Stimulated activated CD8-positive, alpha-beta memory T cell treated with anti-CD3 and anti-CD28 coated beads, Interleukin-15, amount 100 ng/mL, for 24 hours (primary cell): Measurements from ENCODE around the gene PADI4.
"Not testable (repeated sequence)": the region's sequence is repeated elsewhere in the genome, so short reads cannot be mapped to it uniquely, and the experiment has no call there.

Experiments
- DNase-seq: peaks from one replicate; pipeline ENCODE4 v3.0.0-alpha.2; 2020; ENCODE audit warnings: low read depth

The PADI4 gene

DNA sequence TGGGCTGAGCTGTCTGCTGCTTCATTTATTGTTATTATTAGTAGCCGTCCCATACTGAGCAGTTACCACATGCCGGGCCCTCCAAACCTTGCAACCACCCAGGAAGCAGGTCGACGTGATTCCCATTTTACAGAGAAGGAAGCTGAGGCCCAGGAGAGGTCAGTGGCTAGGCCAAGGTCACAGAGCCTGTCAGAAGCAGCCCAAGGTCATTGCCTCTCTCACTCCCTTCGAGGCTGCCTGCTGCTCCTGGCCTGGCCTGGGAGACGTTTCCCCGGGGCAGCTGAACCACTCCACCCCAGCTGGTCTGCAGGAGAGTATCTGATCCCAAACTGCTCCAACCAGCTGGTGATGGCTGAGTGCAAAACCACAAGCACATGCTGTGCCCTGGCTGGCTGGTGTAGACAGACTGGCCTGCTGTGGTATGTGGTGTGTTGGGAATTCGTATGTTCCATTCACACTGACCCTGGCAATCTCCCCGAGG is 6.5 kb downstream of the PADI4 start:
- DNase-seq = no peak

DNA sequence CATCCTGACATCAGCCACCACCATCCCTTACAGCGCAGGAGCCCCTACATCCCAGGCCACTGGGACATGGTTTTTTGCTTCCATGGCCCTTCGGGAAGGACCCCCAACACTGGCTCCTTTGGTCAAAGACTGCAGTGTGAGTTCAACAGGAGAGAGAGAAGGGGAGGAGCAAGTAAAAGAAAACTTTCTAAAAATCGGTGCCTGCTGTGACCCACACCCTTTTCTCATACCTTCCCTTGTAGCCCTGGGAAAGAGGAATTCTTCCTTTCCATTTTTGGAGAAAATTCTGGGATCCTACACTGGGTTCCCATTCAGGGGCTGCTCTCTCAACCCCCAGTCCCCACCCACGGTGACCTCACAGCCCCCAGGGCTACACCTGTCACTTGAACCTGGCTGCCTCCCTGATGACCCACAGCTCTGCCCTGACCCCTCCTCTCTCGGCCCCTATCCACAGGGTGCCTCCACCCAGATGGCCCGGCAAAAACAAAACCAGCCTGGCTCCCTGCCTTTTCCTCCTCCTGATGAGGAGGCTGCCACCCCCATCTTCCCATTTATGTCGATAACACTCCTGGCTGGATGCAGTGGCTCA is 7.6 kb downstream of the PADI4 start:
- DNase-seq = no peak

DNA sequence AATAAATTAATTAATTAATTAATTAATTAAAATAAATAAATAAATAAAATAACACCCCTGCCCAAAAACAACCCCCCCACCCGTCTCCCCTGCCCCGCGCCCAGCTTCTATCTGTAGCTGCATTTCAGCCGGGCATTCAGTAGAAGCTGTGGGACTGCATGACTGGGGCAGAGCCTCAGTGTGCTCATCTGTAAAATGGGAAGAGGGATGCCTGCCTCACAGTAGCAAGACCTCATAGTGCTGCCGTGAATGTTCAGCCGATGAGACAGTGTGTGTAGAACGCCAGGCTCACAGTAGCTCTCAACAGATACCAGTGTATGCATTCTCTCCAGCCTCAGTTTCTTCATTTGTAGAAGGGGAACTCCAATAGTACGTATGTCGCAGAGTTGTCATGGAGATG is 8.7 kb downstream of the PADI4 start:
- DNase-seq = no peak

DNA sequence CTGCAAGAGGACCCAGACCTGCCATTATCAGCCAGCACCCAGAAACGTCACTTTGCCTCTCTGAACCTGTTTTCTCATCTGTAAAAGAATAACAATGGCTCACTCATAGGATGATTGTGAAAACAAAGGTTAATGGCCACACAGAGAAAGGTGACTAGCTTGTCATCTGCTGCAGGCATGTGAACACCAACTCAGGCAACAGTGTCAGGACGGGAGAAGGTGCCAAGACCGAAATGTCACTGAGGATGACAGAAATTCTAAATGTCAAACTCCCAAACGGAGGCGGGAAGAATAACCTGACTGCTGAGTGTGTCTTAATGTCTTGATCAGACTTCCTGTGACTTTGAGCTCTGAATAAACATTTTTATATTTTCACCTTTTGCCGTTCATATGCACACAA is 10.3 kb downstream of the PADI4 start:
- no peak for DNase-seq

DNA sequence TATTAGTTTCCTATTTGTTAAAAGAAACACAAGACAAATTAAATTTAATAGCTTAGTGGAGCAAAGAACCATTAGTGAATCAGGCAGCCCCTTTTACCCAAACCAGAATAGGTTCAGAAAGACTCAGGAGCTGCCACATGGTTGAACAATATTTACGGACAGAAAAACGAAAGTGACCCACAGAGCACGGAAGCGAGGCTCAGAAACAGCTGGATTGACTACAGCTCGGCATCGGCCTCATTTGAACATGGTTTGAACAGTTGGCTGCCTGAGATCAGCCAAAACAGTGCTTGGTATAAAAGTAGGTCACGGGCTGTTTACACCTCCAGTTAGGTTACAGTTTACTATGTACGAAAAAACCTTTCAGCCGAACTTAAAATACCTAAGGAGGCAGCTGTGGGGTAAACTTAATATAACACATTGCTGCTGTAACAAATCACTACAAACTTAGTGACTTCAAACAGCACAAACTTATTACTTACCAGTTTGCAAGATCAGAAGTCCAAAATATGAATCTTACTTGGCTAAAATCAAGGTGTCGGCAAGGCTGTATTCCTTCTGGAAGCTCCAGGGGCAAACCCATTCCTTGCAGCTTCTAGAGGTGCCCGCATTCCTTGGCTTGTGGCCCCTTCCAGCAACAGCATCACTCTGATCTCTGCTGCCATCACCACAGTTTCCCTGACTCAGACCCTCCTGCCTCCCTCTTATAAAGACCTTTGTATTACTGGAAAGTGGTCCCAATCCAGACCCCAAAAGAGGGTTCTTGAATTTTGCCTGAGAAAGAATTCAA is 11.8 kb downstream of the PADI4 start:
- DNase-seq = no peak

DNA sequence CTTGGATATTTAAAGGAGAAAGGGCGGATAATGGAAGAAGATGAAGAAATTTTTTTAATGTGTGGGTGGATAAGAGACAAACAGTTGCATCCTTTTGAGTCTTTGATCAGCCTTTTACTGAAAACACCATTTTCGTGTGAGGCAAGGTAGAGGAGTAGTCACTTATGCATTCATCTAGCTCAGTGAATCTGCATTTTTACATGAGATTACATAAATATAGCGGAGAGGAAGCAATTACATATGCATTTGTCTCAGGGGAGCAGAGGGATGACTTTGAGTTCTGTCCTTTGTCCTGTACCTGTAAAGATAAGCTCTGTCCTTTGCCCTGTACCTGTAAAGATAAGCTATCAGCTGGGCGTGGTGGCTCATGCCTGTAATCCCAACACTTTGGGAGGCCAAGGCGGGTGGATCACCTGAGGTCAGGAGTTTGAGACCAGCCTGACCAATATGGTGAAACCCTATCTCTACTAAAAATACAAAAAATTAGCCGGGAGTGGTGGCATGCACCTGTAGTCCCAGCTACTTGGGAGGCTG is 13.9 kb downstream of the PADI4 start:
- not testable (repeated sequence) for DNase-seq

DNA sequence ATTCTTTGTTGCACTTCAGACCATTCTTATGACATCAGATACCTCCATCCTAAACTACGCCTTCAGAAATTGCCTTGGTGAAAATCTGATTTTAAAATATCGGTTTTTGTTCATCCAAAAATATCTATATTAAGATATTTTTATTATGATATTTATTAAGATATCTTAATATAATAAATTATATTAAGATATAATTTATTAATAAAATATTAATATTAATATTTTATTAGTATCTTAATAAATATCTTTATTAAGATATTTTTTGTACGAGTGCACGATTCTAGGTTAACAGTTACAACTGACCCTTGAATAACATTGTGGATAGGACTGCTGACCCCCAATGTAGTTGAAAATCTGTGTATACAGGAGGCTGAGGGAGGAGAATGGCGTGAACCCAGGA is 20.9 kb downstream of the PADI4 start:
- DNase-seq = no peak

DNA sequence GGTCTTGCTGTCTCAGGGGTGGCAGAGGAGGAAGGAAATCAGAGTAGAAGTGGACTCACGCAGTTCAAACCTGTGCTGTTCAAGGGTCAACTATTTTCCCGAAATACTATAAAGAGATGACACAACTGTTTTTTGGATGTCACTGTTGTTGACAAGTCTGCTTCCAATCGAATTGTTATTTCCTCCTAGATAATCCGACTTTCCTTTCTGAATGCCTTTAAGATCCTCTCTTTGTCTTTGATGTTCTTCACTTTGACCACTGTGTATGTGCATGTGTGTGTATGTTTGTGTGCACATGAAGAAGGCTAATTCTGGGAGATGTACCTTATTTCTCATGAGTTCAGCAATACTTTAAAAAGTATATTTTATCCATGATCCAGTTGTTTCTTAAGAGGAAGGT is 21.6 kb downstream of the PADI4 start:
- DNase-seq = no peak

DNA sequence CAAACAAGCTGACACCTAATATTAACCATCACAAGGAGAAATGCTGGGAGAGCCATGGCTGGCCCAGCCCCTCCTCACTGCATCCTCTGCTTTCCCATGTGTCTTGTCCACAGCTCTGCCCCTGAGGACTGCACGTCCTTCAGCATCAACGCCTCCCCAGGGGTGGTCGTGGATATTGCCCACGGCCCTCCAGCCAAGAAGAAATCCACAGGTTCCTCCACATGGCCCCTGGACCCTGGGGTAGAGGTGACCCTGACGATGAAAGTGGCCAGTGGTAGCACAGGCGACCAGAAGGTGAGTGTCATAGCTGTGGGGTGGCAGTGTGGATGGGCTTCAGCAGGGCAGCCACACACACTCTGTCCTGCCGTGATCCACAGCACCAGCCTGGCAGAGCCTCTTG is 22.9 kb downstream of the PADI4 start:
- DNase-seq = no peak

DNA sequence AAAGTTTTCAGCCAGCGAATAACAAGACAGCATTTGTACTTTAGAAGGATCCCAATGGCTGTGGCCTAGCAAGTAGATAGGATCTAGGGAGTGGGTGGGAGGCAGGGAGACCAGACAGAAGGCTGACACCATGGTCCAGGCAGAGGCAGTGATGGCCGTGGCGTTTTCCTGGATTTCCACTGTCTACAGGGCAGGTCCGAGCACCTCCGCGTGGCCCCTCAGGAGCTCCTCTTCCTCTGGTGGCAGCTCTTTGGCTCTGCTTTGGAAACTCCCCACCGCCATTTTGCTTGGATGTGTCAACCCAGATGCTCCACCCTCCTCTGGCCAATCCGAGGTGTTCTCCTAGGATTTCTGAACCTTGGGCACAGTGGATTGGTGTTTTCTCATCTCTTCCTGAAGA is 25.1 kb downstream of the PADI4 start:
- DNase-seq = no peak

DNA sequence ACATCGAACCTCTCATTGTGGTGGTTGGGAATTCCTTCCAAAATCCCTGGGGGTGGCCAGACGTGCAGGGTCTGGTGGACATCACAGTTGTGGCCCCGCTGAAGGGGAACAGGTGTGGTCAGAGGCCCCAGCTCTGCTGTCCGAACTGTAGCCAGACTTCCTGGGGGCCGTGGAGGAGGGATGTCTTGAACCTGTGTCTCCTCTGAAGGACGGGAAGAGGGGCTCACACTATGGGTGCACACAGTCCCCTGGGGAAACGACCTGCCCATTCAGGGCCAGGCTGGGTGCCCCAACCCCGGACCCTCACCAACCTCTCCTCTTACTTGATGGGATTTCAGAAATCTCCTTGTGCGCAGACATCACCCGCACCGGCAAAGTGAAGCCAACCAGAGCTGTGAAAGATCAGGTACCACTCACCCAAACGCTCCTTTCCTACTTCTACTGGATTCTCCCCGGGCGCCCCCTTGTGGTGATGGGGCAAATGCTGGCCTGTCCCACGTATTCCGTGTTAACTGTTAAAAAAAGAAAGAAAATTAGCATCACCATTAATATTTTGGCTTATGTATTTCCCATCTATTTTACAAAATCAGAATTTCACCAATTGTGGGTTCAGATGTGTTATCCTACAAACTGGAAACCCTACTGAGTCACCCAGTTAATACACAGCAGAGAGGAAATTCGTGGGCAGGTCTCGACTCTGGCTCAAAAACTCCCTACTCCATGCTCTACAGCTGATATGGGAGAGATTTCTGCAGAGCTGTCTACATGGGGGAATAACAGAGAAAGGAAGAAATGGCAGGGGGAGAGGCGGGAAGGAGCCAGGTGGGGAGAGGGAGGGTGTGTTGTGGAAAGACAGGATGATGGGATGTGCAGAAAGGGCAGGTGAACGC is 28.1 kb downstream of the PADI4 start:
- peak; percentile 50 for DNase-seq

DNA sequence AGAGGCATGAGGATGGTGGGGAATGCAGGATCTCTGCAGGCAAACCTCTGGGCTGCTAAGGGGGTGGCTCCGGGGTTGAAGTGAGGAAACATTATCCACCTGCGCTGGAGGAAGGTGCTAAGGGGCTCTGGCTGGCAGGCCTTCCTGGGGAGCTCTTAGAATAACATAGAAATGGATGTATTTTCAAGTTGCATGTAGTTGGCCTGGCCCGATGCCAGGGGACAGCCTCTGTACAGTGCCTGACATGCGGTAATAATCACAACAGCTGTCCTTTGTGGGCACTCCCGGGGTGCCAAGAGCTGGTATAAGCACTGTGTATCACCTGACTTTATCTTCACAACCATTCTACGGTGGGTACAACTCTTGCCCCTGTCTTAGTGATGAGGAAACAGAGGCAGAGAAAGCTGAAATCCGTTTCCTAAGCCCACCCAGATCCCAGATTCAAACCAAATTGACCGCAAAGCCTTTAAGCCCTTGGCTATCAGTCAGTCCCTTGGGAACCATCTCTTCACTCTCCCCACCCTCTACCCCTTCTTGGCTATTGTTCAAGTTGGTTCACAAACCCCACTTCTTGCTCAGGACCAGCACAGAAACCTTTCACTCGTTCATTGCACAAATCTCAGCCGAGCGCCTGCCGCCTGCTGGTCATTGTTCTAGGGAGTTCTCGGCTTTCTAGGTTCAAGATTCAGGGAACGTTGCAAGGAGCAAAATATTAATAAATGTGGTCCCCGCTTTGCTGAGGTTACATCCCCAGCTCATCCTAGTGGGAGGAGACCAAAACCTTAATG is 30.9 kb downstream of the PADI4 start:
- no peak for DNase-seq

DNA sequence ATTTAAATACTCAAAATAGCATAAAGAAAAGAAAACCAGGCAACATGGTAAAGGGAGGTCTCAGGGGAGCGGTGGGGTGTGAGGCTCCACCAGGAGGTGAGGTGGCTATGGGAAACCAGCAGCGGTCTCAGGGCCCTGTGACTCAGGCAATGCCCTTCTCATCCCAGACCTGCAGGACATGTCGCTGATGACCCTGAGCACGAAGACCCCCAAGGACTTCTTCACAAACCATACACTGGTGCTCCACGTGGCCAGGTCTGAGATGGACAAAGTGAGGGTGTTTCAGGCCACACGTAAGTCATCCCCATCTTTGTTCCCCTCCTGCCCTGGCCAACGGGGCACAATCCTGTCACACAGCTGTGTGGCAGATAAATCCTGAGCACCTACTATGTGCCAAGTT is 31.5 kb downstream of the PADI4 start:
- DNase-seq = no peak

DNA sequence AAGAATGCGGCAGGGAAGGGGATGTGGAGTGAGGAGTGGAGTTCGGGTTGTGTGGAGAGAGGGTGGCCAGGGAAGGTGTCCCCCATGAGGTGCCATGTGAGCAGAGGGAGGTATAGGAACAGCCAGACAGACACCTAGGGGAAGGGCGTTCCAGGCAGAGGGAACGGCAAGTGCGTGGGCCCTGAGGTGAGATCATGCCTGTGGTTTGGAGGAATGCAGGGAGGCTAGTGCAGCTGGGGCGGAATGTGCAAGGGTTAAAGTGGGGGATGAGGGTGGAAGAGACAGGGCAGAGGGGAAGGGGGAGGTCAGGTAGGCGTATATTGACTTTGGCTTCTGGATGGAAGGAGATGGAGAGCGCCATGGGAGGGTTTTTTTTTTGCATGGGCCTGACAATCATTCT is 32.4 kb downstream of the PADI4 start:
- no peak for DNase-seq

DNA sequence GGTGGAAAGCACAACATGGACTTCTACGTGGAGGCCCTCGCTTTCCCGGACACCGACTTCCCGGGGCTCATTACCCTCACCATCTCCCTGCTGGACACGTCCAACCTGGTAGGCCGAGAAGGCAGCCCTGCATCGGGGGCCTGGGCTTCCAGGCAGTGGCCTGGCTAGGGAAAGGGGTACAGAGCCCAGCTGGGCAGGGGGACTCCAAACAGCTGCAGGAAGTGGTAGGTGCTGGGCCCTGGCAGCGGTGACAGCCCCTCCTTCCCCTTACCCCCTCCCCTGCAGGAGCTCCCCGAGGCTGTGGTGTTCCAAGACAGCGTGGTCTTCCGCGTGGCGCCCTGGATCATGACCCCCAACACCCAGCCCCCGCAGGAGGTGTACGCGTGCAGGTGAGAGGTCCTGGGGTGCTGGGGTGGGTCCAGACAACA is 34.0 kb downstream of the PADI4 start:
- DNase-seq = no peak

DNA sequence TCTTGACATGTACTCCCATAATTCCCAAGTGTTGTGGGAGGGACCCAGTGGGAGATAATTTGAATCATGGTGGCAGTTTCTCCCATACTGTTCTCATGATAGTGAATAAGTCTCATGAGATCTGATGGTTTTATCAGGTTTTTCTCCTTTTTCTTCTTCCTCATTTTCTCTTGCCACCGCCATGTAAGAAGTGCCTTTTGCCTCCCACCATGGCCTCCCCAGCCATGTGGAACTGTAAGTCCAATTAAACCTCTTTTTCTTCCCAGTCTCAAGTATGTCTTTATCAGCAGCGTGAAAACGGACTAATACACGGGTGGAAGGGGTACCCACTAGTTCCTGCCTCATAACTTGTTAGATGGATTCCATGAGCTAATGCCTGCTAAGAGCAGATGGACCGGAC is 37.5 kb downstream of the PADI4 start:
- DNase-seq = not testable (repeated sequence)

DNA sequence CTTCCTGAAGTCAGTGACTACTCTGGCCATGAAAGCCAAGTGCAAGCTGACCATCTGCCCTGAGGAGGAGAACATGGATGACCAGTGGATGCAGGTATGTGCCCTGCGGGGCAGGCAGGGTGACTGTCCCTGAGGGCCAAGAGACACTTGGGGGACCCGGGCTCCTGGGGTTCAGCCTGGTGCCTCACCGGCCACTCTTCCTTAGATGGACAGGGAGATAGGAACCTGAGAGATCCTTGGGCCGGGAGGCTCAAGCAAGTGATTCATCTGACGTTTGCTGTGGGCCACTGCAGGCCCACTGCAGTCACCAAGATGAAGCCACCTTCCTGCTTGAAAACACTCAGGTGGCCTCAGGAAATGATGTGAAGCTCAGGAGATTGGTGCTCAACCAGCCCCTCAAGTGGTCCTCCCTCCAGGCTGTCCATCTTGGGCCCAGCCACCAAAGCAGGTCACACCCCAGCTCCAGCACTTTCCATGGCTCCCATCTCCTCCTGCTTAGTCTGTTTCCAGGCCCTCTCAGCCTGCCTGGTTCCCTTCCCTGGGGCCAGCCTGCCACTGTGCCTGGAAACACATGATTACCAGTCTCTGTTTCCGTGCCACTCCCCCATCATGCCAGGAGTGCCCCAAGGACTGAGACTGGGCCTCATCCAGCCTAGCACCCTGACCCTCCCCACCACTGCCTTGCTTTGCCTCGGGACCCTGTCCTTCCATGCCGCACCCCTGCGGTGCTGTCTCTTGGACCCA is 38.2 kb downstream of the PADI4 start:
- no peak for DNase-seq

DNA sequence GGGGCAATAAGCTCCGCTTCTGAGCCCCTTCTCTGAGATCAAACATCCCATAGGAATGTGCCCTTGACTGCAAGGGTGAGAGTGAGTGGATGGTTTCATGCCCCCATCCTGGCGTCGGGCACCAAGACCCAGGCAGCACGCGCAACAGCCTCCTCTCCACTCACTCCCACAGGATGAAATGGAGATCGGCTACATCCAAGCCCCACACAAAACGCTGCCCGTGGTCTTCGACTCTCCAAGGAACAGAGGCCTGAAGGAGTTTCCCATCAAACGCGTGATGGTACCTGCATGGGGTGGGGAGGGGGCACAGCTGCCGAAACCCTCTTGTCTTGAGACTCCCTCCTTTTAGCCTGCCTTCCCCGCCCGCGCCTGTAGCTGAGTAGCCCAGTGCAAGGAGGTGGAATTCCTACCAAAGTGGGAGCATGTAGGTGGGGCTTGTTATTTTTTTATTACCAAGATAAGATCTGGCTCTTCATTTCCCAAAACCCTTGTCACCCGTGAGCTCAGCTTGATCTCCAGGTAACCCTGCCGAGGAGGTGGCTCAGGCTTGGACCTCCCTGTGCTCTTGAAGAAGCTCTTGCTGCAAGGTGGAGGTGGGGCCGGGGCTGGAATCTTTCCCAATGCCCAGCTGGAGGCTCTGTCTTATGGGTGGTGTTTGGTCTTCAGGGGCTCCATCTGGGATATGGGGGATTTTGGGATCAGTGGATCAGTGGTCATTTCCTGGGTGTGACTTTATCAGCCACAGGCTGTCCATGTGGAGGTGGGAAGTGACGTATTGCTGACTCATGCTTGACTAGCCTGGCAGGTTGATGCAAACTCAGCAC is 40.0 kb downstream of the PADI4 start:
- DNase-seq = no peak

DNA sequence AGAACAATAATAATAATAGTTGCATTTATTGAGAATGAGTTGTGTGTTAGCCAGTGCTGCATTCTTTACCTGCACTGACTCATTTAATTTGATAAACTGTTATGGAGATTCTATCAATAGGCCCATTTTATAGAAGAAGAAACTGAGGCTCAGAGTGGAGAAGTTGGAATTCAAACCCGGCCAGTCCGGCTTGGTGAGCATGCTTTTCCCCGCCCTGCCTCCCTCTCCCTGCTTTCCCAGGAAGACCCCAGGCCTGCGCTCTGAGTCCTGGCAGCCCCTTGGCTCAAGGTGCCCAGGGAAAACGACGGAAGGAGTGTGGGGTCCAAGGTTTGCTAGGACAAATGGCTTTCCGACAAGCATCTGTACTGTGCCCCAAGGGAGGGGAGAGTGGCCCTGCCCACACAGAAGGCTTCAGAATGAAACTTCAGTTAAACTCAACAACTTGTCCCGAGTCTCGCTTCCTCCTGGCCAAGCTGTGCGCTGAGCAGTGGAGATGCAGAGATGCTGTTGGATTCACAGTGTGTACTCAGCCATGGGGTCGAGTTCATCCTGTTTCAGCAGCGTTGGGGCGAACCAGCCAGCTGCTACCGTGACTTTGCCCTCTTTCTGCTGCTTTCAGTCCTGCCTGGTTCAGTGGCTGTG is 40.7 kb downstream of the PADI4 start:
- DNase-seq = no peak

DNA sequence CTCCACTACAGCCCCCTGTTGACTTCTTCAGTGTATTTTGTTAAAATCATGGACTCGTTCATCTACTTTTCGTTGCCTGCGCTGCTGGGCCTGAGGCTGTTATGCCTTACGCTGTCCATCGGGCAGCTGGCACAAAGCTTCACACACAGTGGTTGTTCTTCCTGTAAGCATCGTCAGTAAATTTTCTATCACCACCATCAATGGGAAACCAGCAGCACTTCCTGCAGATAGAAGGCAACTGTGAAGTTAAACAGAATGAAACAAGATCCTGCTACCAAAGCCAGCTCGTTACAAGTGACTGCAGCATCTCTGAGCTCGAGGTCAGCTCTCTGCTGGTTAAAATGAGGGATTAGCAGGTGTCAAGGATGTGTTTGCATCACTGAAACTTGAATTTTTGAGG is 42.1 kb downstream of the PADI4 start:
- DNase-seq = no peak
